PC-3 (cell line): ENCODE measurements around the gene TXNDC2. TPM values are rescaled to one million over a fixed set of nuclear protein-coding genes. Genes with fewer than 3 reads are reported as not detected.

Source experiments
- ATAC-seq: fragments of 200-7000 bp; cut with Tn5 transposase; 2 replicates; pipeline ENCODE4 v1.9.1; 2020; ENCODE audit warnings: mild to moderate bottlenecking, moderate library complexity
- BruUV-seq: library from RNA; stranded (reverse); fragments of 400-500 nt; replicated peaks from 2 replicates; lab custom pipeline; 2021; lab: Mats Ljungman, UMichigan
- CTCF ChIA-PET: fragments of 300-600 bp; sonication (Branson Sonifier 250); formaldehyde crosslinking; loops from one replicate; lab custom pipeline; 2022; ENCODE audit warnings: antibody characterized with exemption; lab: Charles Lee
- POLR2A ChIA-PET: fragments of 300-600 bp; sonication (Branson Sonifier 250); formaldehyde crosslinking; loops from one replicate; lab custom pipeline; 2022; ENCODE audit warnings: antibody characterized with exemption; ENCODE audit not compliant: unreplicated experiment; lab: Charles Lee
- DNase-seq: peaks from one replicate; pipeline ENCODE4 v3.0.0-alpha.2; 2015
- H2AFZ ChIP-seq: fragments of 300-600 bp; sonication (generic); 2 replicates; pipeline ENCODE4 v1.6.0; 2016; ENCODE audit warnings: antibody characterized with exemption, low read length
- H3F3A ChIP-seq: fragments of 300-600 bp; sonication (generic); one replicate; pipeline ENCODE4 v1.6.0; 2017; ENCODE audit warnings: antibody characterized with exemption, low read length, control low read depth, mild to moderate bottlenecking; ENCODE audit not compliant: unreplicated experiment
- H3K27ac ChIP-seq: fragments of 300-600 bp; sonication (generic); 2 replicates; pipeline ENCODE4 v1.5.1; 2016; ENCODE audit warnings: mild to moderate bottlenecking, low read length
- H3K27me3 ChIP-seq: fragments of 300-600 bp; sonication (generic); 2 replicates; pipeline ENCODE4 v1.6.1; 2016; ENCODE audit warnings: low read length, mixed read lengths
- H3K36me3 ChIP-seq: fragments of 300-600 bp; sonication (generic); 2 replicates; pipeline ENCODE4 v1.6.1; 2016; ENCODE audit warnings: low read depth, mixed run types, low read length, mixed read lengths
- H3K4me1 ChIP-seq: fragments of 300-600 bp; sonication (generic); 2 replicates; pipeline ENCODE4 v1.5.1; 2016; ENCODE audit warnings: low read length; ENCODE audit not compliant: insufficient read depth
- H3K4me2 ChIP-seq: fragments of 300-600 bp; sonication (generic); 2 replicates; pipeline ENCODE4 v1.6.0; 2016; ENCODE audit warnings: low read length
- H3K4me3 ChIP-seq: fragments of 300-600 bp; sonication (generic); 2 replicates; pipeline ENCODE4 v1.5.1; 2016; ENCODE audit warnings: mild to moderate bottlenecking, low read length, mixed read lengths
- H3K79me2 ChIP-seq: fragments of 300-600 bp; sonication (generic); 2 replicates; pipeline ENCODE4 v1.6.1; 2017; ENCODE audit warnings: low read length, mixed read lengths
- H3K9ac ChIP-seq: fragments of 300-600 bp; sonication (generic); 2 replicates; pipeline ENCODE4 v1.6.0; 2016; ENCODE audit warnings: mild to moderate bottlenecking, low read length
- H3K9me2 ChIP-seq: fragments of 300-600 bp; sonication (generic); replicated peaks from 2 replicates; pipeline ENCODE4 v1.6.1; 2016; ENCODE audit warnings: mixed run types, low read length, mixed read lengths
- H3K9me3 ChIP-seq: fragments of 300-600 bp; sonication (generic); 2 replicates; pipeline ENCODE4 v1.6.1; 2016; ENCODE audit warnings: low read length, mixed read lengths
- H4K20me1 ChIP-seq: fragments of 300-600 bp; sonication (generic); 2 replicates; pipeline ENCODE4 v1.6.1; 2016; ENCODE audit warnings: low read length, mixed read lengths
- CTCF ChIP-seq: fragments of 300-600 bp; sonication (generic); conservative IDR thresholded peaks from 2 replicates; pipeline ENCODE4 v1.5.1; 2017; ENCODE audit warnings: antibody characterized with exemption, low read depth, mild to moderate bottlenecking, low read length
- EZH2 ChIP-seq: fragments of 300-600 bp; sonication (generic); IDR thresholded peaks from one replicate; pipeline ENCODE4 v1.6.1; 2017; ENCODE audit warnings: antibody characterized with exemption, mild to moderate bottlenecking, low read length; ENCODE audit not compliant: unreplicated experiment
- EZH2phosphoT487 ChIP-seq: fragments of 300-600 bp; sonication (generic); IDR thresholded peaks from 2 replicates; pipeline ENCODE4 v1.6.1; 2018; ENCODE audit warnings: mild to moderate bottlenecking, antibody characterized with exemption, low read length, borderline replicate concordance
- intact Hi-C: fragments of 100-400 bp; cut with micrococcal nuclease; formaldehyde crosslinking; loops from 2 replicates; pipeline ENCODE4 v1.9.0; 2023
- total RNA-seq: library from RNA; depleted of rRNA; stranded (reverse); fragments of >200 nt; gene quantifications from 2 replicates; pipeline ENCODE4 v1.2.3, GENCODE V29; 2014

Gene TXNDC2
- total RNA-seq, 1 experiment from 2014 or later = 0.87 TPM

GRCh38 chr18:9850309-9850708, 35.5 kb upstream of the TXNDC2 start:
- DNase-seq = no peak
- intact Hi-C loops = no loop called here
- Histone ChIP-seq H2AFZ (no peak overlapping the region), H3K9me2 (no peaks in the 10 kb centered on the region), H4K20me1 (no peaks in the 10 kb centered on the region), H3K36me3 (no peaks in the 10 kb centered on the region), H3K4me1 (peaks cover 3% of the 10 kb centered on the region; the same call in 1 of the 2 replicates), H3K4me3 (no peak overlapping the region), H3F3A (no peaks in the 10 kb centered on the region), H3K9ac (no peak overlapping the region), H3K4me2 (no peak overlapping the region), H3K27ac (no peak overlapping the region), H3K27me3 (no peaks in the 10 kb centered on the region), H3K9me3 (no peaks in the 10 kb centered on the region), H3K79me2 (no peaks in the 10 kb centered on the region)
- BruUV-seq = no TSS peak
- ATAC-seq = no peak
- TF ChIP-seq EZH2phosphoT487 (no peak), EZH2 (no peak), CTCF (no peak)
- ChIA-PET POLR2A (no interaction called here), CTCF (no interaction called here)

DNA sequence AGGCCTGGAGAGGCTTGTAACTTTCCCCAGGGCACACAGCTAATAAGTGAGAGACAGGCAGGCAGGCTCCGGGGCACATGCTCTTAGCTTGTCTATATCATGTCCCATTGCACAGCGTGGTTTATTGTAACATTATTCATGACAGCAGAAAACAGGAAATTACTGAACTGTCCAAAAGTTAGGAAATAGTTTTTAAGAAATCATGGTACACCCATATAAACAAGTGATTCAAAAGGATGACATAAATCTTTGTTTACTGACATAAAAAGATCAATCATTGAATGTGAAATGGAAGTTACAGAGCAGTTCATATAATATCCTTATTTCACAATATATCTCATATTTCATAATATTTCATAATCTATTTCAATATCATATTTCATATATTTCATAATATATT, 34.3 kb upstream of the TXNDC2 start:
- no peak overlapping the region for H3K4me2 ChIP-seq
- peaks cover 3% of the 10 kb centered on the region; the same call in 1 of the 2 replicates for H3K4me1 ChIP-seq
- CTCF ChIA-PET = no interaction called here

More for the DNA sequence above, 34.3 kb upstream of the TXNDC2 start:
- H3K79me2 ChIP-seq = no peaks in the 10 kb centered on the region
- no peaks in the 10 kb centered on the region for H4K20me1 ChIP-seq
- no peak for DNase-seq
- POLR2A ChIA-PET = no interaction called here
- H3K4me3 ChIP-seq = no peak overlapping the region
- H3K9ac ChIP-seq = no peak overlapping the region
- H3K9me3 ChIP-seq = no peaks in the 10 kb centered on the region
- TF ChIP-seq EZH2phosphoT487 (no peak), EZH2 (no peak), CTCF (no peak)
- no TSS peak for BruUV-seq
- intact Hi-C loops = no loop called here
- H2AFZ ChIP-seq = no peak overlapping the region
- no peaks in the 10 kb centered on the region for H3K9me2 ChIP-seq
- no peak for ATAC-seq
- H3K27me3 ChIP-seq = no peaks in the 10 kb centered on the region
- no peak overlapping the region for H3K27ac ChIP-seq
- H3F3A ChIP-seq = no peaks in the 10 kb centered on the region
- H3K36me3 ChIP-seq = no peaks in the 10 kb centered on the region
